GM12878 (cell line): ENCODE measurements around the gene CYTIP. TPM values are rescaled to one million over a fixed set of nuclear protein-coding genes. Genes with fewer than 3 reads are reported as not detected.

Experiments
- ATAC-seq: fragments of 200-7000 bp; cut with Tn5 transposase; 3 replicates; pipeline ENCODE4 v1.9.1; 2020; ENCODE audit warnings: mild to moderate bottlenecking, moderate library complexity
- BruUV-seq: library from RNA; stranded (reverse); fragments of 400-500 nt; replicated peaks from 2 replicates; lab custom pipeline; 2021; lab: Mats Ljungman, UMichigan
- CTCF ChIA-PET: fragments of 300-600 bp; sonication (Branson Sonifier 250); formaldehyde crosslinking; extraction: SDS; loops from one replicate; lab custom pipeline; 2021; ENCODE audit warnings: inconsistent platforms; lab: Yijun Ruan, JAX
- POLR2A ChIA-PET: fragments of 350-600 bp; formaldehyde crosslinking; extraction: SDS; loops from one replicate; lab custom pipeline; 2021; ENCODE audit warnings: inconsistent platforms; lab: Charles Lee
- RAD21 ChIA-PET: fragments of 300-600 bp; sonication (Branson Sonifier 250); formaldehyde crosslinking; loops from one replicate; lab custom pipeline; 2023; ENCODE audit warnings: antibody characterized with exemption; ENCODE audit not compliant: unreplicated experiment; lab: Charles Lee
- SMC1A ChIA-PET: fragments of 300-600 bp; sonication (Branson Sonifier 250); formaldehyde crosslinking; loops from one replicate; lab custom pipeline; 2023; ENCODE audit not compliant: unreplicated experiment, uncharacterized antibody; lab: Charles Lee
- DNase-seq: peaks from one replicate; pipeline ENCODE4 v3.0.0-alpha.2; 2011; ENCODE audit warnings: low read depth, low spot score
- FAIRE-seq: peaks from 3 replicates; lab custom pipeline; 2011; peaks lifted over from hg19 to GRCh38; lab: Jason Lieb, UNC
- H2AFZ ChIP-seq: 2 replicates; pipeline ENCODE4 v1.6.0; 2011; ENCODE audit warnings: low read depth, low read length, control low read depth; ENCODE audit not compliant: control insufficient read depth
- H3K27ac ChIP-seq: 2 replicates; pipeline ENCODE4 v1.5.1; 2011; ENCODE audit warnings: control low read depth; ENCODE audit not compliant: control insufficient read depth, insufficient read depth
- H3K27me3 ChIP-seq, 2 experiments: replicated peaks in 1 of 2; 2 replicates each; pipeline versions ENCODE4 v1.6.0 to v1.6.1; 2011; ENCODE audit warnings: low read length in 1 of 2; ENCODE audit not compliant: control insufficient read depth in 2 of 2, insufficient read depth in 2 of 2
- H3K36me3 ChIP-seq, 2 experiments: 2 replicates each; pipeline ENCODE4 v1.5.1; 2011; ENCODE audit warnings: low read length in 1 of 2; ENCODE audit not compliant: control insufficient read depth in 2 of 2, insufficient read depth in 2 of 2
- H3K4me1 ChIP-seq: 2 replicates; pipeline ENCODE4 v1.6.1; 2011; ENCODE audit warnings: mild to moderate bottlenecking, low read length, moderate library complexity, mixed read lengths; ENCODE audit not compliant: control insufficient read depth, insufficient read depth
- H3K4me2 ChIP-seq: 2 replicates; pipeline ENCODE4 v1.6.0; 2011; ENCODE audit warnings: control low read depth; ENCODE audit not compliant: control insufficient read depth, insufficient read depth
- H3K4me3 ChIP-seq: fragments of 200-600 bp; sonication (generic); 2 replicates; pipeline ENCODE4 v1.5.1; 2016
- H3K79me2 ChIP-seq: 2 replicates; pipeline ENCODE4 v1.6.0; 2011; ENCODE audit warnings: low read length; ENCODE audit not compliant: control insufficient read depth, insufficient read depth
- H3K9ac ChIP-seq: 2 replicates; pipeline ENCODE4 v1.8.0; 2011; ENCODE audit warnings: low read length, control low read depth, mixed read lengths; ENCODE audit not compliant: control insufficient read depth, insufficient read depth
- H3K9me3 ChIP-seq: replicated peaks from 3 replicates; pipeline ENCODE4 v1.5.1; 2011; ENCODE audit warnings: mild to moderate bottlenecking, low read length; ENCODE audit not compliant: control insufficient read depth, insufficient read depth
- H4K20me1 ChIP-seq: 2 replicates; pipeline ENCODE4 v1.6.0; 2011; ENCODE audit not compliant: control insufficient read depth, insufficient read depth
- ATF2 ChIP-seq: IDR thresholded peaks from 2 replicates; pipeline ENCODE4 v1.6.1; 2012; ENCODE audit warnings: low read length, inconsistent platforms
- ATF7 ChIP-seq: fragments of 450-650 bp; IDR thresholded peaks from 2 replicates; pipeline ENCODE4 v1.6.1; 2016; ENCODE audit warnings: low read depth, mild to moderate bottlenecking
- BCL11A ChIP-seq: IDR thresholded peaks from 2 replicates; pipeline ENCODE4 v1.6.1; 2011; ENCODE audit warnings: low read depth, low read length
- CREB1 ChIP-seq: IDR thresholded peaks from 2 replicates; pipeline ENCODE4 v1.6.1; 2012; ENCODE audit warnings: low read depth, mild to moderate bottlenecking, inconsistent platforms
- CREM ChIP-seq: IDR thresholded peaks from 2 replicates; pipeline ENCODE4 v1.6.1; 2014; ENCODE audit warnings: antibody characterized with exemption, low read depth
- CUX1 ChIP-seq: IDR thresholded peaks from 2 replicates; pipeline ENCODE4 v1.6.1; 2012; ENCODE audit warnings: improper control_type of control experiment, low read depth, low read length; ENCODE audit not compliant: insufficient replicate concordance
- DPF2 ChIP-seq: fragments of 450-650 bp; IDR thresholded peaks from 2 replicates; pipeline ENCODE4 v1.6.1; 2017; ENCODE audit warnings: mild to moderate bottlenecking
- EED ChIP-seq: sonication (generic); IDR thresholded peaks from 2 replicates; pipeline ENCODE4 v1.6.1; 2016; ENCODE audit warnings: antibody characterized with exemption, low read depth
- FOXM1 ChIP-seq: IDR thresholded peaks from 2 replicates; pipeline ENCODE4 v1.6.1; 2012; ENCODE audit warnings: low read depth, mild to moderate bottlenecking, inconsistent platforms, low read length, moderate library complexity
- IKZF1 ChIP-seq: fragments of 450-650 bp; conservative IDR thresholded peaks from 2 replicates; pipeline ENCODE4 v1.6.1; 2017; ENCODE audit warnings: antibody characterized with exemption, mild to moderate bottlenecking
- MEF2B ChIP-seq: fragments of 450-650 bp; IDR thresholded peaks from 2 replicates; pipeline ENCODE4 v1.6.1; 2018; ENCODE audit warnings: mild to moderate bottlenecking, moderate library complexity; ENCODE audit not compliant: partially characterized antibody, poor library complexity, severe bottlenecking
- MTA2 ChIP-seq: fragments of 450-650 bp; IDR thresholded peaks from 2 replicates; pipeline ENCODE4 v1.6.1; 2016; ENCODE audit warnings: low read depth, mild to moderate bottlenecking, moderate library complexity
- NR2C2 ChIP-seq: IDR thresholded peaks from 2 replicates; pipeline ENCODE4 v1.6.1; 2011; ENCODE audit warnings: borderline replicate concordance, low read depth; ENCODE audit not compliant: control insufficient read depth, insufficient read length
- RAD51 ChIP-seq: fragments of 450-650 bp; IDR thresholded peaks from 2 replicates; pipeline ENCODE4 v1.6.1; 2016; ENCODE audit warnings: moderate library complexity, mild to moderate bottlenecking, inconsistent platforms
- RB1 ChIP-seq: fragments of 450-650 bp; formaldehyde crosslinking; IDR thresholded peaks from 2 replicates; pipeline ENCODE4 v1.6.1; 2017; ENCODE audit warnings: mild to moderate bottlenecking, borderline replicate concordance
- WGBS: methylation state at CpG from one replicate; pipeline ENCODE4 v1.1.6; 2016; ENCODE audit warnings: low lambda C conversion rate; ENCODE audit not compliant: insufficient replicate concordance, insufficient coverage; ENCODE audit errors: missing lambda C conversion rate; 5-methylcytosine and 5-hydroxymethylcytosine counted together
- in situ Hi-C: fragments of 300-500 bp; cut with MboI; formaldehyde crosslinking; loops from 9 replicates; pipeline ENCODE4 v1.14.3; 2018; ENCODE audit warnings: mixed read lengths
- intact Hi-C: fragments of 100-400 bp; cut with micrococcal nuclease; formaldehyde crosslinking; loops from one replicate; pipeline ENCODE4 v1.14.2; 2022; ENCODE audit not compliant: unreplicated experiment
- polyA plus RNA-seq, 11 experiments: library from polyadenylated mRNA; depleted of rRNA in 4 of 11; unstranded in 6 of 11; stranded (reverse) in 5 of 11; fragments of >200 nt; fragmentation: Nextera tagmentation in 4 of 11; fragmentation: Illumina TruSeq in 1 of 11; extraction: Ambion mirVana in 4 of 11; extraction: Trizol in 1 of 11; gene quantifications; 1 replicate in 1 of 11; 2 replicates in 10 of 11; pipeline versions ENCODE4 v1.2.1 to v1.2.3, GENCODE V29; 2011 to 2016; ENCODE audit warnings: inconsistent platforms in 2 of 11, missing spikeins in 2 of 11, low read depth in 1 of 11
- total RNA-seq, 4 experiments: library from RNA; depleted of rRNA in 3 of 4; stranded (reverse); fragments of >200 nt in 3 of 4; fragmentation: Illumina TruSeq in 1 of 4; extraction: Trizol in 1 of 4; gene quantifications; 2 replicates each; pipeline versions ENCODE4 v1.2.1 to v1.2.3, GENCODE V29; 2013 to 2021

CYTIP gene
- total and polyA plus RNA-seq, 10 of the 15 experiments (the other 5 are each of a cell fraction or from before 2014, with no cell fraction given): 55.1 to 178 (median 73.4) TPM

GRCh38 chr2:157468931-157469708 is 25.2 kb upstream of the CYTIP start (continued):
- TF ChIP-seq CUX1 (peak; percentile 83), RAD51 (peak; percentile 27; the same call in 1 of the 2 replicates)
- TF ChIP-seq, all 136 proteins: peak for 72

- FAIRE-seq: no peak
- Histone ChIP-seq H3K27ac (peak overlapping the region; percentile 14; the same call in 1 of the 2 replicates), H3K4me3 (no peak overlapping the region), H3K4me1 (peaks cover 30% of the 10 kb centered on the region), H3K4me2 (no peak overlapping the region), H3K27me3 (no peaks in the 10 kb centered on the region), H3K9ac (no peak overlapping the region), H4K20me1 (no peaks in the 10 kb centered on the region), H2AFZ (peak overlapping the region; percentile 15; the same call in 1 of the 2 replicates), H3K9me3 (no peaks in the 10 kb centered on the region; the same call in 1 of the 3 replicates), H3K79me2 (peaks cover 17% of the 10 kb centered on the region), H3K36me3 (no peaks in the 10 kb centered on the region)
- ChIA-PET CTCF (interaction anchor here (0.8 to 7.2 kb wide), 15 partner anchors 11 to 164 kb away, joined by 3 to 70 read pairs (median 5); partner anchors contain the start of genes CYTIP and ERMN), SMC1A (interaction anchor here (0.9 to 7.0 kb wide), 15 partner anchors 9 to 164 kb away, joined by 3 to 119 read pairs (median 13); partner anchors contain the start of genes CYTIP and ERMN), RAD21 (interaction anchor here (0.7 to 6.0 kb wide), 14 partner anchors 9 to 139 kb away, joined by 3 to 125 read pairs (median 4); partner anchors contain the start of gene CYTIP), POLR2A (interaction anchor here (1.1 to 6.9 kb wide), 6 partner anchors 14 to 62 kb away, joined by 4 to 90 read pairs (median 6); partner anchors contain the start of gene CYTIP)
- WGBS: 7% methylated on average over 5 of the region's 5 CpGs
- intact Hi-C loops (no loop called here), in situ Hi-C loops (no loop called here)
- no peak for DNase-seq
- BruUV-seq: no TSS peak
- ATAC-seq: peak; percentile 39
- TF ChIP-seq EED: 0 out of 2 replicates have a peak, but pooled peaks have one; percentile 45
- TF ChIP-seq FOXM1: 0 out of 2 replicates have a peak, but pooled peaks have one; percentile 29
- TF ChIP-seq MTA2: peak; percentile 60
- no peak for TF ChIP-seq RB1
- TF ChIP-seq ATF7: peak; percentile 81; the same call in 1 of the 2 replicates
- peak; percentile 49; the same call in 1 of the 2 replicates for TF ChIP-seq CREB1
- TF ChIP-seq NR2C2: no peak
- TF ChIP-seq IKZF1: peak; percentile 55; the same call in 1 of the 2 replicates
- peak; percentile 59; the same call in 1 of the 2 replicates for TF ChIP-seq BCL11A
- TF ChIP-seq MEF2B: peak; percentile 61
- peak; percentile 40; the same call in 1 of the 2 replicates for TF ChIP-seq CREM
- TF ChIP-seq DPF2: 0 out of 2 replicates have a peak, but pooled peaks have one; percentile 51
- TF ChIP-seq ATF2: peak; percentile 56; the same call in 1 of the 2 replicates
Measured at GRCh38 chr2:157466764-157467163, 22.9 kb upstream of the CYTIP start.
